LNCaP clone FGC (cell line): ENCODE results near the gene CAPRIN2.

Experiments
- DNase-seq: peaks from one replicate; pipeline ENCODE4 v3.0.0-alpha.2; 2011; ENCODE audit warnings: low read depth
- H3K4me3 ChIP-seq: 2 replicates; pipeline ENCODE4 v1.5.1; 2011; ENCODE audit warnings: mild to moderate bottlenecking, low read depth, low read length, control low read depth
- CTCF ChIP-seq: IDR thresholded peaks from 2 replicates; pipeline ENCODE4 v1.5.1; 2012; ENCODE audit warnings: mild to moderate bottlenecking; ENCODE audit not compliant: control insufficient read depth, insufficient read depth; ENCODE audit errors: extremely low read depth

The CAPRIN2 gene

GRCh38 chr12:30696486-30696885 is 58.3 kb downstream of the CAPRIN2 start:
- TF ChIP-seq CTCF = no peak
- H3K4me3 ChIP-seq = peak overlapping the region; percentile 94
- DNase-seq = no peak

- DNase-seq = no peak
- peak overlapping the region; percentile 94 for H3K4me3 ChIP-seq
- no peak for TF ChIP-seq CTCF
Observed at GRCh38 chr12:30696103-30696408, 58.7 kb downstream of the CAPRIN2 start.

GRCh38 chr12:30695199-30696102 is 59.3 kb downstream of the CAPRIN2 start, which contains the start of gene IPO8:
Gene IPO8 (minus strand): TSS chr12:30695869. CDS start chr12:30695647, 222 bp downstream.
- H3K4me3 ChIP-seq = peak within 1 kb of the TSS; percentile 94
- peak; percentile 21 for TF ChIP-seq CTCF
- peak; percentile 84 for DNase-seq

GRCh38 chr12:30694412-30695198 is 60.1 kb downstream of the CAPRIN2 start:
- DNase-seq = no peak
- H3K4me3 ChIP-seq = peak overlapping the region; percentile 94
- TF ChIP-seq CTCF = no peak

- DNase-seq = no peak
- no peak for TF ChIP-seq CTCF
- H3K4me3 ChIP-seq = no peak overlapping the region
Observed at GRCh38 chr12:30692470-30692869, 62.3 kb downstream of the CAPRIN2 start.

- no peak for TF ChIP-seq CTCF
- no peak overlapping the region for H3K4me3 ChIP-seq
- DNase-seq = no peak
Observed at GRCh38 chr12:30691122-30691879, 63.5 kb downstream of the CAPRIN2 start.
